ENCODE measurements around the gene SWAP70.

SWAP70 gene

DNA sequence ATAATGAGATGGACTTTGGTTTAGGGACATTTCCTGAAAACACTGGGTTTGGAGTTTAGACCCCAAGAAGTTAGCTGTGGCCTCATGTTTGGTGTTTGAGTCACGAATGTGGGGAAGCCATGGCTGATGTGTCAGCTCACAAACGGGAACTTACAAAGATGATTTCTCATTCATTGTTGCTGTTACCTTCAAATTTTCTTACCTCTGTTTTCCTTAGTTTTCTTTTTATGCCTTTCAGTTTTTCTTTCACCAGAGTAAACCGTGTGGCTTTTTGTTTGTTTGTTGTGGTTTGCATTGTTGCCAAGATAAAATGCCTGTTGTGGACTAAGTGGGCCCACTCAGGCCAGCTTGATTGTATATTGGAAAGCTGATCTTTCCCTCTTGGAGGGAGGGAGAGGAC, 89.1 kb downstream of the SWAP70 start:
- no peak for DNase-seq (ENCODE audit: low spot score)

DNA sequence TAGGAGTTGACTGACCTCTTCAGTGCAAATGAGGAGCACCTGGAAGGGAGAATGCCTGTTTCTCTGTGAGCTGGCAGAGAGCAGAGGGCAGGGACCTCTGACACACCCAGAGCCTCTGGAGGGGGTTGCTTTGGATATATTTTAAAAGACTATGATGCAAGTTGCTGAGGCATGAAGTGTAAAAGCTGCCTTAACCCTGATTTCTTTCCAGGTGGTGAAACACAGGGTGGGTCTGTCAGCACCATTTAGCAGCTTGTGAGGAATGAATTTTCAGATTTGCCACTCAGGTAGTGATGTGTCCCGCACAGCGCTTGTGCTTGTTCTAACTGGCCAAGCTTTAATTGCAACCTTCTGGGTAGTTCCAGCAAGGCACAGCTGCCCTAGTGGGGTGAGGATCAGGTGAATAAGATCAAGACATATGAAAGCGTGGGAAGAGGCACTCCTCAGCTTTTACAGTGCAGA, 90.2 kb downstream of the SWAP70 start:
- no peak for DNase-seq (ENCODE audit: low spot score)

DNA sequence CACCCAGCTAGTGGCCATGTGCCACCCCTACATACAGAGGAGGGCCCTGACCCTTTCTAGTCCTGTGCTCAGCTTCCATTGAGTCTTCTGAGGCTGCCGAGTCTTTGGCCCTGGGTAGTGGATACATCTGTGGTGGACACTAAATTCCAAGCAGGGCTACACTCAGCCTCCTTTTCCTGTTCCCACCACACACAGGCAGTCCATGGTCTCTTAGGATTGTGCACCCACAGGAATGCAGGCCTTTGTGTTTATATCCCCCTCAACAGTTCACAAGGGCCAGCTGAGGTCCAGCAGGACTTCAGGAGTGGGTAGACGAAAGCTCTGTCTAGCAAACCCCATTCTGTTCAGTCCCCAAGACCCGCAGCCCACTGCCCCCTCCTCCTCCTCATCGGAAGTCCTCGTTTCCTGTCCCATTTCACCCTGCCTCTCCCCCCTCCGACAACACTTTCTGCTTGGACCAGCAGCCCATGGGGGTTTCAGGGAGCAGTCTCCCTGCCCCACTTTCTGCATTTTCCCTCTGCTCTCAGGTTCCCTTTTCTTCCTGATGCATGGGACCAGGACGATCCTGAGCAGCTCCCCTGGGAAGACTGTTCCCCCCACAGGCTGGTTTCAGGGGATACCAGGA, 91.8 kb downstream of the SWAP70 start:
- no peak for DNase-seq (ENCODE audit: low spot score)

DNA sequence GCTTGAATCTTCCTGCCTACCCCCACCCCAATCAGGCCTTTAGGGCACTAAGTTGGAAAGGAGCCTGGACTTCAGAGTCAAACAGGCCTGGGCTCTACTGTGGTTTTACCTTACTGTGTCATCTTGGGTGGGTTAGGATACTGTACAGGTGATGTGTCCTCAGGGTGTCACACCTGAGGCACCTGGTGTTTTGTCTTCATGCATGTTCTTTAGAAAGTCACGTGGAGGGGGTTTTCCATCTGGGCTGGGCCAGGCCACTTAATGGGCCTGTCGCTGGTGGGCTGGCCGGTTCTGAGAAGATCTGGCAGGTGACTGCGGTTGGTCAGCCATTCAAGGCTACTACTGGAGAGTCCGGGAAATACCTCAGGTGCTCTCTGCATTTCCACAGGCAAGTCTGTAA, 92.6 kb downstream of the SWAP70 start:
- no peak for DNase-seq (ENCODE audit: low spot score)

DNA sequence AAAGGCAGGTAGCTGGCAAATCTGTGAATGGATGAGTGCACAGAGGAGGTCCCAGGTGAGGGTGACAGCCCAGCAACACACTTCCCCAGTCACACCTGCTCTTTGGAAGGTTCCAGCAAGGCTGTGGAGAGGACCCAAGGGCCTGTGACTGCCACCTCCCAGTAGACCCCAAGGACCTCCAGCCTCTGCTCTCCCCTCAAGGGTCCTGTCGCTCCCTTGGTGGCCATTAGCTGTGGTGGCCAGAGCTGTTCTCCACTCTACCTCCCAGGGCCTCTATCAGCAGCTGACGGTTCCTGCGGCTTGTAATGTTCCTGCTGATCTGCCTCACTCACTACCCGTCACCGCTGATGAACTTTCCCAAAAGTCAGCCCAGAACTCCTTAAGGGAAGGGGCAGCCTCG, 93.0 kb downstream of the SWAP70 start:
- DNase-seq (ENCODE audit: low spot score), result no peak

DNA sequence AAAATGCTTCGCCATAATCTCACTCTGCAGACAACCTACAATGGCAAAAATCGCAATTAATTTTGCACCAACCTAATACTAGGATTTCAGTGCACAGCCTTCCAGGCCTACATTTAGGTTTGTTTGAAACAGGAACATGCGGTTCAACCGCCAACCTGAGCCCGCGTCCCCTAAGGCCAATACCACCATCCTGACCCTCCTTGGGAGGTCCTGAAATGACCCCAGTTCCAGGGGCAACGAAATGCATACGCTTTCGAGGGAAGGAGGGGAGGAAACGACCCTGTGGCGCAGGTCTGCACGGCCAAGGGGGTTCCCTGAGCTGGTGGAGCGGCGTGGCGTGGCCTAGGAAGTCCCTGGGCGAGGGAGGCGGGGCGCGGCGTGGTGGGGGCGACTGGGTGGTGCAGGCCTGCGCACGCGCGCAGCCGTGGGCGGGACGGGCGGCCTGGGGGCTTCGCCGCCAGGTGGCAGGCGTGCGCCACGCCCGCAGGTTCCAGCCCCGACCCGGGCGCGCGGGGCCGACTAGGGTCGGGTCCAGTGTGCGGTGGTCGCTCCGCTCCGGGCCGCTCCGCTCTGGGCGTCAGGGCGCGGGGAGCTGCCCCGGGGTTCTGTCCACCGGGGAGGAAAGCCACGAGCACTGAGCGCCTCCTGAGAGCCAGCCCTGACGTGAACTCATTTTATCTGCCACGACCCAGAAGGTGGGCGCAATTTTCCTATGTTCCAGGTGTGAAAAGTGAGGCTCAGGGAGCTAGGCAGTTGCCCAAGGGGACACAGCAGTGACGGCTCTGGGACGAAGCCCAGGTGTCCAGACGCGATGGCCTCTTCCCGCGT, 94.1 kb downstream of the SWAP70 start:
- peak; percentile 99 for DNase-seq (ENCODE audit: low spot score)

DNA sequence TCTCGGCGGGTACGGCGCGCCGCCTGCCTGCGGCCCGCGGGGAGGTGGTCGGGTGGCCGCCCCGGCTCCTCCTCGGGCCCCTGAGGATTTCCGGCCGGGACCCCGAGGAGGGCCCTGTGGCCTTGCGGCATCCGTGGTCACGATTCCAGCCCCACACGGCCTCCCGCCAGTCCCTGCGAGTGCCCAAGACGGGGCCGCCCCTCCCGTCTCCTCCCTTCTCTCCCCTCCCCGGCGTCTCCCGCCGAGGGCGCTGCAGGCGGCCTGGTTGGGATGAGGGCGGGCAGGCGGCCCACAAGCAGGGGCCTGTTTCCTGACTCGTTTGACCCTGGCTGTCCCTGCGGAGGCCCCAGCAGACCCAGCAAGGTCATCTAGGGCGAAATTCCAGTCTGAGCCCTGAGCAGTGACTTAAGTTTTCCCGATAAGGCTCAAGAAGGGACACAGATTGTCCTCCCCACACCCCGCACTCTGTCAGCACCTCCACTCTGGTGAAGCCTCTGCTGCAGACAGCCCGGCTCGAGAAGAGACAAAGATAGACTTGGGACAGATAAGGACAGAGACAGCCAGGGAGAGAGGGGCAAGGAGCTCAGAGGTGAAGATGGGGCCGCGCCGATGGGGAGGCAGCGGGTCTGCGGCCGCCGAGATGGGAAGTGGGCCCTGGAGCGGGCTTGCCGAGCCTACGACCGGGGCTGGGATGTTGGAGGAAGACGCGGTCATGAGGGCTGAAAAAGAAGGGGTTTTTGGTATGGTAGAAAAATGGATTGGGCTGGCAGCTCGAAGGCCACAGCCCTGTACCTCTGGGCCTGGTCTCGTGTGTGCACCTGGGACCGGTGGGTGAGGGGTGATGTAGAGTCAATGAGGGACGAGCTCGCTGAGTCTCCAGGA, 95.0 kb downstream of the SWAP70 start:
- DNase-seq (ENCODE audit: low spot score), result peak; percentile 75

DNA sequence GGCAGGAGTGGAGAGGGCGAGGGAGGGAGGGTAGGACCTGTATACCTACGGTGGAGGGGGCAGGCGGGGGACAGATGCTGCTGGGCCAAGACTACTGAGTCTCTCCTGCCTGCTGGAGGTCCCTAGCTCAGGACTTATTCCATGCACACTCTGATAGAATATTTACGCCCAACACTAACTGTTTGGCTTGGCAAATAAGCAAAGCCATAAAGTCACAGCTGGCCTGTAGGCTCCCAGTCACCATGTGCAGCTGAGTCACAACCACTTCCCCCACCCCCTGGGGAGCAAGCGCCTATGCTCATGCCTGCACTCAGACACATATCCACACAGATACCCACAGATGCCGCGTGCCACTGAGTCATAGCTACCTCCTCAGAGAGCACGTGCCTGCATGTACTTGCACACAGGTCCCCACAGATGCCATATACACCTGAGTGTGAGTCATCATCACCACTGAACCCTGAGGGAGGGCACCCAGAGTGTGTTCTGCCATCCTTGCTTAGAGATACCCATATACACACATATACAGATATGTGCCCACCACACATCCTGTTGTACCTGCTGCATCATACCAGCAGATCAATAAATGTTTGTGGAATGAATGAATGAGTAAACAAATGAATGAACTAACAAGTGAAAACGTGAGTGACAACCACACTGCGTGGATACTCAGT, 95.8 kb downstream of the SWAP70 start:
- DNase-seq (ENCODE audit: low spot score), result peak; percentile 39

DNA sequence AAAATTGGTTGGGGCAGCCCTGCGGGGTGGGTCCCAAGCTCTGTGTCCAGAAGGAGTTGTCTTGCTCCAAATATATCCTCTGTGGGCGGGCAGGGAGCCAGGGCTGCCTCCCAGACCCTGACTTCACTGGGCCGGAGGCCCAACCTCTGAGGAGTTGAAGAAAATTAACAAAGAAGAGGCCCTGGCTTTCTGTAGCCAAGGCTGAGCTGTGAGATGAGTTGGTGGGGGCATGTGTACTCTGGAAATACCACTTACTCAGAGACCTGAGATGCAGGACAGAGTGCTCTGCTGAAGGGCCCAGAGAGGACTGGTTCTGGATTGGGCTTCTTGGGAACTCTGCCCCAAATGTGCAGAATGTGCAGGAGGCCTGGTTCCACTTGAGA, 96.3 kb downstream of the SWAP70 start:
- DNase-seq (ENCODE audit: low spot score), result no peak

DNA sequence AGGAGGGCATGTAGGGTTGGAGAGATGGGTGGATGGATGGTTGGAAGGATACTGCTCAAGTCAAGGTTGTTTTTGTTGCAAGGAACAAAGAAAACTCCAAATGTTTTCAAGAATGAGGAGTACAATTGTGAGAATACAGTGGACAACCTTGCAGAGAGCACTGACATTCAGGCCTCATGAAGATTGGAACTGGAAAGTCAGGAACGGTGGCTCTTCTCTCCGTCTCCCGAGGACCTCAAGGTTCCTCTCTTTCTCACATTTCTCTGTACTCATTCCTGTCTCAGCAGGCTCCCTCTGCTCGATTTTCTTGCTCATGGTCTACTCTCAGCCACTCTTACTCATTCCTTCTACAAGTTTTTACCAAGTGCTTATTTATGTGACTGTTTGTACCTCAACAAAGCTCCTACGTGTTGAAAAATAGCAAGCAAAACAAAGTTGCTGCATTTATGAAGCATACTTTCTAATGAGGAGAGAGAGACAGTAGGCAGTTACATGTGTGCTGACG, 97.6 kb downstream of the SWAP70 start:
- no peak for DNase-seq (ENCODE audit: low spot score)

DNA sequence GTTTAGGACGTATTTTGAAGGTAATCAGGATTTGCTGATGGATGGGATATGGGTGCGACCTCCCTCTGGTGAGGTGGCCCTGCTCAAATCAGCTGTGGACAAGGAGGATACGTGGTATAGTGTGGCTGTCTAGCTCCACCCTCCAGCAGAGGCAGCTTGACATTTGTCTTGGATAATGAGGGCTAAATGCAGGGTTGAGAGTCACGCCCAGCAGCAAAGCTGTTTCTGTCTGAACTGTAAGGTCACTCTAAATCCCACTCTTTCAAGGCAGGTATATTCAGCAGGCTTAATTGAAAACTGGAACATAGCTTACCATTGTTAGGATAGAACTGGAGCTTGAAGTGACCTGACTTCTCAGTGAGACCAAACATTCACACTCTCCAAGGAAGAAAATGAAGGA, 98.7 kb downstream of the SWAP70 start:
- no peak for DNase-seq (ENCODE audit: low spot score)

DNA sequence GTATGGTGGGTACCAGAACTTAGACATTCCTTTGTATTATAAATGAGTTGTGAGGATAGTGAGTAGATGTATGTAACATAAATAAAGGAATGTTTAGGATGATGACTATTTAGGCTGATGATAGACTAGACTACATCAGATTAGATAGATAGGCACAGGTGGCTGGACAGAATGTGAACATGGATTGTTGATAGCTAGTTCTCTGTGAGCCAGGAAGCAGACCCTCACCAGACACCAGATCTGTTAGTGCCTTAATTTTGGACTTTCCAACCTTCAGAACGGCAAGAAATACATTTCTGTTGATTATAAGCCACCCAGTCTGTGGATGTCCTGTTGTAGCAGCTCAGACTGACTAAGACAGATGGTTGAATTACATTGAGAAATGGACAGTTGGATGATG, 99.4 kb downstream of the SWAP70 start:
- DNase-seq (ENCODE audit: low spot score), result no peak

DNA sequence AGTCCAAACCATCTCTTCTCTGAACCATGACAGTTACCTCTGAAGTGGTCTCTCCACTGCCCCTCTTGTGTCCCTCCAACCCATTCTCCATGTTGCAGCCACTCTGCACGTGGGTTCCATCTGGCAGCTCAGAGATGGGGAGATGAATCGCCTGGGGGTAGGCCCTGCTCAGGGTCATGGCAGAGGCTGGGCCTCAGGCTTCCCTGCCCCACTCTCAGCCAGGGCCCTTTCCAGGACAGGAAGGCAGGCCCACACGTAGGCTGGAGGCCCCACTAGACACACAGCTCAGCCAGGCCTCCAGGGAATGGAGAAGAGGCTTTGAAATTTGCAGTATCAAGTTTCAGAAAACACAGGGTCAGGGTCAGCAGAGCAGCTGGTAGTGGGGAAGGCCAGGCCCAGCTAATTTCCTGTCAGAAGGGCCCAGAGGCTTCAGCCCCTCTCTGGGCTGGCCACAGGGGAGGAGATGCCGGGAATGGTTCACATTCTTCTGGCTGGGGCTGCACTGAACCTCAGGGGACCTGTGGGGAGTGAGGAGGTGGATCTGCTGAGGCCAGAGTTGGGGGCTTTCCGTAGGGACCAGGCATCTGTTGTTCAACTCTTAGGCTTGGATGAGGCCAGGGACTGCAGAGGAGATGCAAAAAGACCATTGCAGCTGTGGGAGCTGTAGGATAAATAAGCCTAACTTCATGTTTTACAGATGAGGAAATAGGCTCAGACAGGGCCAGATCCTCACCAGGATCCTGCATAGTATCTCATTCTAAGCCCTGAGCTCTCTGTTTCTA, 101.6 kb downstream of the SWAP70 start:
- DNase-seq (ENCODE audit: low spot score), result peak; percentile 71

DNA sequence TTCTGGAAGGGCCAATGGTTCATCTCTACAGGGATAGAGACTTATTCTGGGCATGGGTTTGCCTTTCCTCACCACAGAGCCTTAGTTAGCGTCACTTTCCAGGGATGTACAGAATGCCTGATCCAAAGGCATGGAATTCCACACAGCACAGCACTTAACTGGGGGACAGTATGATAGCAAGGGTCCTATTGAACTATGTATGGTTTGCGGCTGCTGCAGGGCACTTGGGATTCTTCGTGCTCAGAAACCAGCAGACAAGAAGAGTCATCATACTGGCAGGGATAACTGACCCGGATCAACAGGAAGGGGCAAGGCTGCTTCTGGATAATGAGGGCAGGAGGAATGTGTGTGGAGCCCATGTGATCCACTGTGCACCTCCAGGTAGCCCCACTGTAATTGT, 105.7 kb downstream of the SWAP70 start:
- no peak for DNase-seq (ENCODE audit: low spot score)

DNA sequence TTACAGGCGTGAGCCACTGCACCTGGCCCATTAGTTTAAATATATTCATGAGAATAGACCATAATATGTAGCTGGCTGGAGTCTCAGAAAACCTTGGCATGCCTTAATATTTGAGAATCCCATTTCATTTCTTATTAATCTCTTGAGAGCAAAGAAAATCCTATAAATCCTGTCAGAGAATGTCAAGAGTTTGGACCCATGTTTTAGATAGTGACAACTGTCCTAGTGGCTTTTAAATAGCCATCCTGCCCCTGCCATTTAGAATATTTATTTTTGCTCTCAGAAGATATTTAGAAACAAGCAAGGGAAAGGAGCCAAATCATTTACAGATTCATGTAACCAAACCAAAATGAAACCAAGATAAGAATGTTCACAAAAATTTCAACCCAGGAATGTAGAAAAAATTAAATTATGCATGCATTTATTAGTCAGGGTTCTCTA, 107.2 kb downstream of the SWAP70 start:
- no peak for DNase-seq (ENCODE audit: low spot score)

DNA sequence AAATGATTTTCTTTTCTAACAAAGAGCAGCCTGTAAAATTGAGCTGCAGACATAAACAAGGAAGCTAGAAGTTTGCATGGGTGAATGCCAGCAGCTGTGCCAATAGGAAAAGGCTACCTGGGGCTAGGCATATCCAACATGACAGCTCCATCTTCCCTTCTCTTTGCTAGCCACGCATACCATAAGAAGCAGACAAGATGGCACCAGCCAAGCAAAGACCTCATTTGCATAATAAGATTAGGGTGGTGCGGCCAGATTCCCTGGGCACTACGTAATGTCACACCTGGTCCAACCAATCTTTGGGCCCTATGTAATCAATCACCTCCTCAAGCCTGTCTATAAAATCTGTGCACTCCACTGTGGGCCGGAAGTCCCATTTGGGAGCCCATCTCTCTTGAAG, 108.3 kb downstream of the SWAP70 start:
- no peak for DNase-seq (ENCODE audit: low spot score)

DNA sequence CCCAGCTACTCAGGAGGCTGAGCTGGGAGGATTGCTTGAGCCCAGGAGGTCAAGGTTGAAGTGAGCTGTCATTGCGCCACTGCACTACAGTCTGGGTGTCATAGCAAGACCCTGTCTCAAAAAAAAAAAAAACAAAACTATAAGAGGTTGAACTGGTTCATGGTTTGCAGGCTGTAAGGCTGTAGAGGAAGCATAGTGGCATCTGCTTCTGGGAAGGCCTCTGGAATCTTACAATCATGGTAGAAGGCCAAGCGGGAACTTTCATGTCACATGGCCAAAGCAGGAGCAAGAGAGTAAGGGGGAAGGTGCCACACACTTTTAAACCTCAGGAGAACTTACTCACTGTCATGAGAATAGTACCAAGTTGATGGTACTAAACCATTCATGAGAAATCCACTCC, 109.6 kb downstream of the SWAP70 start:
- no peak for DNase-seq (ENCODE audit: low spot score)

DNA sequence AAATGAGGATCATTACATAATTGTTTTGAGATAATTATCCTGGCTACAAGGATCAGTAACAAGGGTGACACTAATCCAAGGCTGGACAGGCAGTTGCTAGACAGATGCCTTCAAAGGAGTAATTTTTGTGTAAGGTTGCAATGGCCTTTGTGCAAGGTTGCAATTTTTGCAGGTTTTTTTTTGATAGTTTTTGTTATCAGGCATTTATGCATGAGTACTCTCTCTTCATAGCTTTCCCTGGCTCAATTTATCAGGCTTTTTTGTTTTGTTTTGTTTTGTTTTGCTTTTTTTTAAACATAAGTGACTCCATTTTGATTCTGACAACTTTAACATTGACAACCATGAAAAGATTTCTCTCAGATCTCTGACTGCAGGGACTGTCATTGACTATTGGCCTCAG, 110.2 kb downstream of the SWAP70 start:
- no peak for DNase-seq (ENCODE audit: low spot score)

DNA sequence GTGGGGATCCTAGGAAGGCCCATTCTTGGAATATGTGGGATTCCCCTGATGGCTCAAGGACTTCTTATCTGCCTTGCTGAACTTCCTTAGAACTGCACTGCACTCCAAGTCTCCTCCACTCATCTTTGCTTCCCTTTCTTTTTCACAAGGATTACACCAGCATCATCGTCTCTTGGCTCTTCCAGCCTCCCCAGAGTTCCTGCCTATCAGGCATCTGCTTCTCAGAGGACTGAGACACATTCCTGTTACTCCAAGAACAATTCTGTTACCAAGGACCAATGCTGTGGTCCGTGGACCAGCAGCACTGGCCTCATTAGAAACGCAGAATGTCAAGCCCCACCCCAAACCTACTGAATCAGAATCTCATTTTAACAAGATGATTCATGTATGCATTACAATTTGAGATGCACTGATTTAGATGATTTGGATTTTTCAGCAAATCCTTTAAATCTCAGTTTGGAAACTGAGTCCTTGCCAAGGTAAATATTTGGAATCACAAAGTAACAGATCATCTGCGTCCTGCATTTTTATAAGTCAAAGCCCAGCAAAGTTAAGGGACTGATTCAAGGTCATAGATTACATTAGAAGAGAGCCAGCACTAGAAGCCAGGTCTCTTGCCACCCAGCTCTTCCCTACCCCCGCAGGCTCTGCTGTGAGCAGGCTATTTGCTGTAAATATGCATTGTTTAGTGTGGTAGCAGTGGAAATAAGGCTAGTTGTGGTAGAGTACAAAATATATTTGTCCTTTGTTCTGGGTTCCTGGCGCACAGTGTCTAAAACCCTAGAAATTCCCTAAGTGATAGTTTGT, 110.9 kb downstream of the SWAP70 start:
- no peak for DNase-seq (ENCODE audit: low spot score)

DNA sequence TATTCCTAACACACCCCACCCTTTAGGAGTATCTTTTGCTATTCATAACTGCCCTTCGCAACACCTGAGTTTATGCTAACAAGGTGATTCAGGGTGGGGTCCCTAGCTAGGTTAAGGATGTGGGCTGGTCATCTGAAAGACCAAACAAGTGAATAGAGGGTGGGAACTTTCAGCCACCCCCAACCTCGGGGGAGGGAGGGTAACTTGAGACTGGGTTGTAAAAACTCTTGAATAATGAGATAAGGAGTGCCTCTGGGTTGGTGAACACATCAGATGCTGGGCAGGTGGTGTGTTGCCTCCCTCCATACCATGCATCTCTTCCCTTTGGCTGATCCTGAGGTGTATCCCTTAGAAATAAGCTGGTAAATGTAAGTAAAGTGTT, 111.5 kb downstream of the SWAP70 start:
- no peak for DNase-seq (ENCODE audit: low spot score)

Measured in iPS-NIHi11 (cell line).